ENCODE data around the gene DISP2. TPM values are rescaled to one million over a fixed set of nuclear protein-coding genes. Genes with fewer than 3 reads are reported as not detected.
A peak's percentile ranks its signal among the peaks of the same experiment; 100 is the strongest.

The DISP2 gene
- total and polyA plus RNA-seq, 9 of the 15 experiments (the other 6 are each of a cell fraction or from before 2014, with no cell fraction given), result 0.06 to 0.89 (median 0.15) TPM; not detected in 1

- TF ChIP-seq CREB5 (CRISPR knock-in tag; IDR thresholded peaks at IDR 0.05), result no peak
- TF ChIP-seq CHD1 (IDR thresholded peaks at IDR 0.05; ENCODE audit: low read length), result no peak
- no peak for TF ChIP-seq SAFB (IDR thresholded peaks at IDR 0.05; ENCODE audit: borderline replicate concordance, low read depth, low read length)
- TF ChIP-seq NR4A1 (CRISPR knock-in tag; IDR thresholded peaks at IDR 0.05), result no peak
- no peak; the same call in 1 of the 2 replicates for TF ChIP-seq NR4A1 (tag; IDR thresholded peaks at IDR 0.05)
- TF ChIP-seq BRD9 (IDR thresholded peaks at IDR 0.05; ENCODE audit: low read depth, partially characterized antibody), result no peak
- TF ChIP-seq ZBTB34 (CRISPR knock-in tag; IDR thresholded peaks at IDR 0.05), result no peak
- TF ChIP-seq TEAD1 (CRISPR knock-in tag; IDR thresholded peaks at IDR 0.05), result no peak
- TF ChIP-seq GATA2 (CRISPR knock-in tag; IDR thresholded peaks at IDR 0.05), result peak; percentile 73
- no peak for TF ChIP-seq PBX2 (CRISPR knock-in tag; IDR thresholded peaks at IDR 0.05; ENCODE audit: low read depth)
- TF ChIP-seq PBX2 (tag; conservative IDR thresholded peaks at IDR 0.05; ENCODE audit: low read depth), result peak; percentile 19; the same call in 1 of the 2 replicates
- no peak for TF ChIP-seq ARID3A (IDR thresholded peaks at IDR 0.05; ENCODE audit: borderline replicate concordance, low read depth, low read length)
- peak in 1 of 2 experiments; percentile 52; a peak in 1 of 4 replicates for TF ChIP-seq ARNT (IDR thresholded peaks at IDR 0.05)
- no peak for TF ChIP-seq SUPT5H (IDR thresholded peaks at IDR 0.05)
- TF ChIP-seq ZNF197 (CRISPR knock-in tag; IDR thresholded peaks at IDR 0.05; ENCODE audit: low read depth), result no peak
- TF ChIP-seq DPF2 (IDR thresholded peaks at IDR 0.05), result peak; percentile 83
- TF ChIP-seq ASH1L (IDR thresholded peaks at IDR 0.05; ENCODE audit: borderline replicate concordance, low read depth, partially characterized antibody), result no peak
- no peak for TF ChIP-seq ZNF699 (CRISPR knock-in tag; IDR thresholded peaks at IDR 0.05; ENCODE audit: insufficient replicate concordance)
- no peak for TF ChIP-seq PTRF (tag; IDR thresholded peaks at IDR 0.05)
- peak; percentile 62 for TF ChIP-seq MTA2 (IDR thresholded peaks at IDR 0.05; ENCODE audit: low read depth)
- TF ChIP-seq EHMT2 (IDR thresholded peaks at IDR 0.05), result peak; percentile 88
- TF ChIP-seq ZNF12 (CRISPR knock-in tag; IDR thresholded peaks at IDR 0.05), result no peak
- no peak for TF ChIP-seq PRPF4 (IDR thresholded peaks at IDR 0.05; ENCODE audit: insufficient read depth, low read depth, low read length, poor library complexity, severe bottlenecking)
- TF ChIP-seq ZNF586 (CRISPR knock-in tag; conservative IDR thresholded peaks at IDR 0.05), result no peak
Measured at GRCh38 chr15:40330368-40330836, 27.6 kb upstream of the DISP2 start (continued).

Data from K562 (cell line).